Left lung (tissue), 14 donors: Measurements from ENCODE around the gene TP53TG5. TPM values are rescaled to one million over a fixed set of nuclear protein-coding genes. Genes with fewer than 3 reads are reported as not detected.

Source experiments
- ATAC-seq: fragments of 200-7000 bp; cut with Tn5 transposase; one replicate; pipeline ENCODE4 v1.9.1; 2020; ENCODE audit warnings: moderate library complexity
- DNase-seq, 4 donors: peaks; one replicate each; pipeline ENCODE4 v3.0.0-alpha.2; 2013 to 2020
- H3K27ac ChIP-seq, 2 donors: fragments of 200-600 bp; sonication (generic) in 1 of 2; one replicate each; pipeline versions ENCODE4 v1.5.0 to v1.8.0; 2020 to 2021
- H3K27me3 ChIP-seq, 2 donors: fragments of 200-600 bp; sonication (generic) in 1 of 2; one replicate each; pipeline versions ENCODE4 v1.5.0 to v1.8.0; 2020 to 2021
- H3K36me3 ChIP-seq, 2 donors: fragments of 200-600 bp; sonication (generic) in 1 of 2; one replicate each; pipeline versions ENCODE4 v1.5.0 to v1.8.0; 2020 to 2021
- H3K4me1 ChIP-seq, 2 donors: fragments of 200-600 bp; one replicate each; pipeline ENCODE4 v1.8.0; 2021
- H3K4me3 ChIP-seq, 2 donors: fragments of 200-600 bp; sonication (generic) in 1 of 2; one replicate each; pipeline versions ENCODE4 v1.5.0 to v1.8.0; 2020 to 2021; ENCODE audit warnings: mild to moderate bottlenecking in 1 of 2
- H3K9me3 ChIP-seq, 2 donors: fragments of 200-600 bp; sonication (generic) in 1 of 2; one replicate each; pipeline versions ENCODE4 v1.5.0 to v1.8.0; 2020 to 2021
- CTCF ChIP-seq, 2 donors: fragments of 200-600 bp; sonication (generic) in 1 of 2; IDR thresholded peaks; one replicate each; pipeline versions ENCODE4 v1.5.0 to v1.8.0; 2021; ENCODE audit warnings: antibody characterized with exemption in 2 of 2
- intact Hi-C, 2 donors: fragments of 100-400 bp; cut with DNase I; formaldehyde crosslinking; loops; one replicate each; pipeline versions ENCODE4 v1.11.2 to v1.14.2; 2022
- long read RNA-seq, 12 donors: library from polyadenylated mRNA in 2 of 12; unstranded in 2 of 12; transcript quantifications; one replicate each; pipeline ENCODE4 v2.0.0 and lab custom pipeline, GENCODE V29; 2019 to 2026
- polyA plus RNA-seq, 6 donors: library from polyadenylated mRNA; unstranded; fragments of 120-200 nt; gene quantifications; one replicate each; pipeline ENCODE4 v1.2.1, GENCODE V29; 2013; ENCODE audit not compliant: insufficient read length in 6 of 6
- total RNA-seq, 2 donors: library from RNA; stranded (reverse); fragmentation: NEBNext Ultra II Directional; extraction: Animal tissue kit (Norgen Biotek cat#: 25700); gene quantifications; one replicate each; pipeline ENCODE4 v1.2.1, GENCODE V29; 2021
- donor health status: DM: no; HTN: yes; CAD: no.
- donor health status: DM: no; HTN: no; CAD: no.

Gene TP53TG5
- total RNA-seq (under 1 TPM in 1 of 2 donors, not detected in 1; 0.44 TPM), polyA plus RNA-seq (1 to 10 TPM in 5 of 6 donors, under 1 TPM in 1; 1.00 to 2.0 (median 1.6) TPM)
- long read RNA-seq, donor 1, result 0 reads
- long read RNA-seq, donor 2, result 0 reads
- long read RNA-seq, donor 3, result 0 reads
- long read RNA-seq, donor 4, partial matches to known transcripts, result 0 of 1 reads
- long read RNA-seq, donor 4, other reads (novel, unspliced or antisense), result 1 of 1 reads
- long read RNA-seq, donor 5, result 0 reads
- long read RNA-seq, donor 6, result 0 reads
- long read RNA-seq, donor 7, result 0 reads
- long read RNA-seq, donor 8, result 0 reads
- long read RNA-seq, donor 9, result 0 reads
- long read RNA-seq, donor 10, result 0 reads
- long read RNA-seq, donor 11, result 0 reads
- long read RNA-seq, donor 12, result 0 reads

- Histone ChIP-seq H3K4me1 (peaks cover 0 to 5% of the 10 kb centered on the region in 2 donors), H3K4me3 (no peak within 1 kb of the TSS), H3K27ac (no peak within 1 kb of the TSS), H3K9me3 (no peaks in the 10 kb centered on the region), H3K36me3 (peaks cover 0 to 8% of the 10 kb centered on the region in 2 donors), H3K27me3 (no peaks in the 10 kb centered on the region)
- DNase-seq, result no peak
- no peak for TF ChIP-seq CTCF (IDR thresholded peaks at IDR 0.05)
- ATAC-seq, result no peak
- intact Hi-C loops, result no loop called here
Measured at GRCh38 chr20:45378191-45378590, at the start of gene TP53TG5. TP53TG5 (minus strand) TSS chr20:45378325; CDS start chr20:45378236, 89 bp downstream.

- no peaks in the 10 kb centered on the region for H3K4me1 ChIP-seq
- peak; percentile 71 for ATAC-seq
- no peak for DNase-seq
- no peak for TF ChIP-seq CTCF (IDR thresholded peaks at IDR 0.05)
- no peak overlapping the region for H3K27ac ChIP-seq
- H3K4me3 ChIP-seq, result no peak overlapping the region
- H3K27me3 ChIP-seq, result no peaks in the 10 kb centered on the region
- no peaks in the 10 kb centered on the region for H3K9me3 ChIP-seq
- intact Hi-C loops, result no loop called here
- H3K36me3 ChIP-seq, result peaks cover 0 to 47% of the 10 kb centered on the region in 2 donors
Measured at GRCh38 chr20:45427236-45428149, 49.4 kb upstream of the TP53TG5 start.

GRCh38 chr20:45426320-45427016 is 48.3 kb upstream of the TP53TG5 start:
- no peak for ATAC-seq

GRCh38 chr20:45425561-45425960 is 47.4 kb upstream of the TP53TG5 start:
- intact Hi-C loops, result no loop called here
- H3K9me3 ChIP-seq, result no peaks in the 10 kb centered on the region
- peaks cover 0 to 67% of the 10 kb centered on the region in 2 donors for H3K36me3 ChIP-seq
- H3K4me1 ChIP-seq, result no peaks in the 10 kb centered on the region
- no peak overlapping the region for H3K4me3 ChIP-seq
- no peak overlapping the region for H3K27ac ChIP-seq
- no peak for TF ChIP-seq CTCF (IDR thresholded peaks at IDR 0.05)
- H3K27me3 ChIP-seq, result no peaks in the 10 kb centered on the region
- no peak for ATAC-seq
- DNase-seq, result no peak

More at GRCh38 chr20:45426320-45427016, 48.3 kb upstream of the TP53TG5 start:
- H3K27me3 ChIP-seq, result no peaks in the 10 kb centered on the region
- intact Hi-C loops, result no loop called here
- no peaks in the 10 kb centered on the region for H3K4me1 ChIP-seq
- TF ChIP-seq CTCF (IDR thresholded peaks at IDR 0.05), result no peak
- no peak for DNase-seq
- no peaks in the 10 kb centered on the region for H3K9me3 ChIP-seq
- no peak overlapping the region for H3K4me3 ChIP-seq
- peaks cover 0 to 58% of the 10 kb centered on the region in 2 donors for H3K36me3 ChIP-seq
- no peak overlapping the region for H3K27ac ChIP-seq
